NCI-H524 treated with DMSO at 0.1 percent for 48 hours (cell line): ENCODE measurements around the gene TRAPPC8.
"Not testable (repeated sequence)": the region's sequence is repeated elsewhere in the genome, so short reads cannot be mapped to it uniquely, and the experiment has no call there.

Source experiments
- DNase-seq: peaks from one replicate; lab custom pipeline; 2025; lab: John Stamatoyannopoulos, UW

Gene TRAPPC8

GRCh38 chr18:31942999-31943877 lies at the start of gene TRAPPC8:
TRAPPC8 (minus strand) TSS chr18:31943128; CDS start chr18:31942764, 364 bp downstream.
- peak; percentile 95 for DNase-seq

DNA sequence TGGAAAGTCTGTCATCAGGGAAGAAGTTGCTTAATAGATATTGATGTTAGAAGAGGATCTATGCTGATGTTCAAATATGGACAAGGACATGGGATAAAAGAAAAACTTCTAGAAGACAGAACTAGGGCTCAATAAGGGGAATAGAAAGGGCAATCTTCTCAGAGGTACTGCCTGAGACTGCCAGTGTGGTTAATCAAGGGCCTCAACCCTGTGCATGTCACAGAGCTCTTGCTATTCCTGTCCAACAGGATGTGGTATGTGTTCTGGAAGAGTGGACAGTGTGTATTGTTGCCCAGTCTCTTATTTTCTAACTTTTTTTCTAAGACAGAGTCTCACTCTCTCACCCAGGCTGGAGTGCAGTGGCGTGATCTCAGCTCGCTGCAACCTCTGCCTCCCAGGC lies 47.9 kb upstream of the TRAPPC8 start:
- DNase-seq, result no peak

- DNase-seq, result no peak
These were observed 41.0 kb upstream of the TRAPPC8 start for GRCh38 chr18:31983976-31984375.

- DNase-seq, result no peak
These were observed 40.1 kb upstream of the TRAPPC8 start for GRCh38 chr18:31983020-31983419.

DNA sequence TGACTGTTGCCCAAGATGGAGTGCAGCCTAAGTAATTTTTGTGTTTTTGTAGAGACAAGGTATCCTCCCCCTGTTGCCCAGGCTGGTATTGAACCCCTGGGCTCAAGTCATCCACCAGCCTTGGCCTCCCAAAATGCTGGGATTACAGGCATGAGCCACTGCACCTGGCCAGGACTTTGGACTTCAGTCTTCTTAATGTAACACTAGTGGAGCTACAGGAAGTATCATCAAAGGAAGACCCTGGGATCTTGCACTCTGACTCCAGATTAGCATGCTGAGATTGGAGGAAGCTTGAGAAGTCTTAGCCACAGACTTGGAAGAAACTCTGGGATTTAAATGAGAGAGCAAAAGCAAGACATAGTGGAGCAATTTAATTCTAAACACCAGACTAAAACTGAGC lies 37.9 kb upstream of the TRAPPC8 start:
- no peak for DNase-seq

DNA sequence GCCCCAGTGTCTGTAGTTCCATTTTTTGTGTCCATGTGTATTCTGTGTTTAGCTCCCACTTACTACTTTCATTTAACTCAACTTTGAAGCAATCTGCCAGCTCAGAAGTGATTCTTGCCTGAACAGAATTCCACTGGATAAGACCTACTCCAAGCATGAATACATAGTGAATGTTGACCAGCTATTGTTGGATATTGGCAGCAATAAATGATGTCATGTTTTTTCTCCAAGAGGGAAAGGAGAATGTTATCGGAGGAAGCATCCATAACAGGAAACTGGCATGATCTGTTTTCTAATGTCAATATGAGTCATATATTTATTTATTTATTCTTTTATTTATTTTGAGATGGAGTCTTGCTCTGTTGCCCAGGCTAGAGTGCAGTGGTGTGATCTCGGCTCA lies 36.8 kb upstream of the TRAPPC8 start:
- DNase-seq, result no peak

GRCh38 chr18:31978616-31979015 lies 35.7 kb upstream of the TRAPPC8 start:
- no peak for DNase-seq

- DNase-seq, result no peak
These were observed 34.4 kb upstream of the TRAPPC8 start for GRCh38 chr18:31977270-31977872.

DNA sequence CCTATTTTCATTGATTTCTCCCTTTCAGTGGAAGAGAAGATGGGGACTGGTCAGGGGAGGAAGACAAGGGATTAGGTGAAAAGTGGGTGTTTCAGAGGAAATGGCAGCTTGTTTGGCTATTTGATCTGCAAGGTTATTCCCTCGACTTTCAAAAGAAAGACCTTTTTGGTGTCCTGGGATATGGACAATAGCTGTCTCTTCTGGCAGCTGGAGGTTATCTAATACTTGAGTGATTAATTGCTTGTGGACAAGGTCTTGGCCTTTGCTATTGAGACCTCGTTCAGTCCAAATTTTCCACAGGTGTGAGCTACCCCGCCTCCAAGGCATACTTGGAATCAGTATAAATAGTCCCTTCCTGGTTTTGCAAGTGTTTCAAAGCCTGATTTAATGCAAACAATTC lies 33.3 kb upstream of the TRAPPC8 start:
- no peak for DNase-seq

- DNase-seq, result no peak
These were observed 31.1 kb upstream of the TRAPPC8 start for GRCh38 chr18:31973929-31974546.

- no peak for DNase-seq
These were observed 27.7 kb upstream of the TRAPPC8 start for GRCh38 chr18:31970617-31971016.

GRCh38 chr18:31965316-31965970 lies 22.5 kb upstream of the TRAPPC8 start:
- no peak for DNase-seq

DNA sequence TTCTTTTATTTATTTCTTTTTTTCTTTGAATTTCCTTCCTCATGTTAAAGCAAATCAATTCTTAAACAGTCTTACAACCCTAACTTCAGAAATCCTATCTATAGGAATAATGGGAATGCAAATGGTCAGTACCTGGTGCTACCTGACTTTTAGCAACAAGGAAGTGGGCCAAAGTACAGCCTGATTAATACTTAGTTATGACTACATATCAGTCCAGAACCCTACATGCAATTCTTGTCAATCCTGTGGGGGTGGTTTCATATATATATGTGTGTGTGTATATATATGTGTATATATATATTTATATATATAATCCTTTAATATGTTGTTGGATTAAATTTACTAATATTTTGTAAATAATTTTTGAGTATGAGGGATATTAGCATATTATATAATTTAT lies 14.8 kb upstream of the TRAPPC8 start:
- no peak for DNase-seq

- no peak for DNase-seq
These were observed 11.4 kb upstream of the TRAPPC8 start for GRCh38 chr18:31954349-31954748.

GRCh38 chr18:31953699-31954098 lies 10.8 kb upstream of the TRAPPC8 start:
- not testable (repeated sequence) for DNase-seq

DNA sequence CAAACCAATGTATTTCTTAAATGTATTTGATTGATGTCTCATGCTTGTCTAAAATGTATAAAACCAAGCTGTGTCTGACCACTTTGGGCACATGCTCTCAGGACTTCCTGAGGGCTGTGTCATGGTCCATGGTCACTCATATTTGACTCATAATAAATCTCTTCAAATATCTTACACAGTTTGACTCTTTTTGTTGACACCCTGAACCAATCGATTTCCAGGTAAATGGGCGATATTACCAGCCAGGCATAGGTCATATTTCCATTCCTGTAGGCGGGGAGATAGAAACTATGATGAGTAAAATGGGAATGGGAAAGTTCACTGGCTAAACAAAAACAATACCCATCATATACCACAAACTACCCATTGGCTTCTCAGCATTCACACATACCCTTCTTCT lies 9.3 kb upstream of the TRAPPC8 start:
- no peak for DNase-seq

DNA sequence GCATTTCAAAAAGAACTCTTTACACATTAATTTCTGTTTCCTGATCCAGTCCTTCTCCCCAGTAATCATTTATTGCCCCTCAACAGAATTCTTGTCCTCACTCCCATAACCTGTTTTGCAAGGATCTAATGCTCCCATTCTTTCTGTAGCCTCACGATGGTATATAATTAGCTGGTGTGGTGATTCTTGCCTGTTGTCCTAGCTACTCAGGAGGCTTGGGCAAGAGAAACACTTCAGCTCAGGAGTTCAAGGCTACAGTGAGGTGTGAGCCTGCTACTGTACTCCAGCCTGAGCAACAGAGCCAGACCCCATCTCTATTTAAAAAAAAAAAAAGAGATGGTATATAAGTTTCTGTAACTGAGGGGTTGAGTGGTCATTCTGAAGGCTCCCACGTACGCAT lies 7.7 kb upstream of the TRAPPC8 start:
- no peak for DNase-seq

GRCh38 chr18:31948349-31948748 lies 5.4 kb upstream of the TRAPPC8 start:
- DNase-seq, result not testable (repeated sequence)

GRCh38 chr18:31946305-31947046 lies 3.5 kb upstream of the TRAPPC8 start:
- DNase-seq, result no peak

- DNase-seq, result no peak
These were observed 1.2 kb upstream of the TRAPPC8 start for GRCh38 chr18:31943878-31944816.
